HG02763 (cell line): Measurements from ENCODE around the gene ALG14.
"Not testable (repeated sequence)": the region's sequence is repeated elsewhere in the genome, so short reads cannot be mapped to it uniquely, and the experiment has no call there.

Source experiments
- ATAC-seq: cut with Tn5 transposase; IDR thresholded peaks from one replicate; pipeline ENCODE4 v1.9.1; 2021; ENCODE audit warnings: mild to moderate bottlenecking, moderate library complexity; ENCODE audit not compliant: unreplicated experiment

ALG14 gene

DNA sequence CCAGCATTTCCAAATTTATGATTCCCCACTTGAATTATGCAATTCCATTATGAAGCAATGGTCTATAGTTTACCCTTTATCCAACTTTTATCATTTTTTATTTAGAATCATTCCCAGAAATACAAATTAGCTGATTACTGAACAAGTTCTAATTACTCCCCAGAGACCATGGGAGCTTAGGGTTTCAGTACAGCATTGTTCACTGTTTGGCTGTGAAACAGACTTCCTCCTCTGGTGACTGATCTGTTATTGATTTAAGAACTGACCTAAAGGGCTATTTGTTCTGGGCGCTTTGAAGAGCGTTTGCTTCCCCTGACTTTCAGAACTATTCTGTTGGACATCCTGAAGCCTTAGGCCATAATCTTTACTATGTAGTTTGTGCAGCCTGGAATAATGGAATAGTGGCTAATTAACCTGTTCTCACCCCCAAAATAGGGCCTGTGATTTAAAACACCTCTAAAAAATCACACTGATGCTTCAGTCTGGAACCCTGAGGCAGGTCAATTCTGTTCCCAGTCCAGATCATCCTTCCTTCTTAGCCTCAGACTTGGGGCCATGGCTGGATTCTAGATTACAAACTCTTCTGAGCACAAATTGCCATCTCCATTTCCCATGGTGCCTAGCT lies 58.7 kb downstream of the ALG14 start:
- no peak for ATAC-seq

DNA sequence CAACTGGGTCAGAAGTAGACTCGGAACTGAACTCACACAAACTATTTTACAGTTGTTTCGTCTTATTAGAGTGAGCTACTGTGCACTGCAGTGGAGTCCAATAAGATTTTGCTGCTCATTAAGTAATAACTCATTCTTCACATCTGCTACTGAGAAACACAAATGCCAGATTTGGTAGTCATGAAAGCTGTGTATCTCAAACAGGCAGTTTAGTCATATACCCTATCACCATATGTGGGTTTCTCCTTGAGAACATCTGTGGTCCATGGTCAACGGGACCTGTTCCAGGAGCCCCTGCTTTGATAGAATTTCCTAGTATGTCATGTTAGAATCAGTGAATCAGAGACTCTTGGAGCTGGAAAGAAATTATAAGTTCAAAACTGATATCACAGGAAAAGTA lies 60.4 kb downstream of the ALG14 start:
- ATAC-seq, result no peak

DNA sequence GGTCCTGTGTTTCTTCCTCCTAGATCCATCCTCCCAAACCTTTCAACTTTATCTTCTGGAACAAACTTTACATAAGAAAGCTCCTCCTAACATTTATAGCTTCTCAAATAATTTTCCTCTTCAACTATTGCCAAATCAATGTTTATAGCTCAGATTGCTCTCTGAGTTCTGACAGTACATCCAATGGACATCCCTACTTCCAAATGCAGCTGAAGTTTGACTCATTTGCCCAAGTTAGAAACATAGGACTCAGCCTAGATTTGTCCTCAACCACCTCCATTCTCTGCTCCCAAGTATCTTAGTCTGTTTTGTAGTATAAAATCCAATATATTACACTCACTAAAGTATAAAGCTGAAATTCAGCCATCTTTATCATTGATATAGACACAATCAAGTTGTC lies 62.6 kb downstream of the ALG14 start:
- no peak for ATAC-seq

DNA sequence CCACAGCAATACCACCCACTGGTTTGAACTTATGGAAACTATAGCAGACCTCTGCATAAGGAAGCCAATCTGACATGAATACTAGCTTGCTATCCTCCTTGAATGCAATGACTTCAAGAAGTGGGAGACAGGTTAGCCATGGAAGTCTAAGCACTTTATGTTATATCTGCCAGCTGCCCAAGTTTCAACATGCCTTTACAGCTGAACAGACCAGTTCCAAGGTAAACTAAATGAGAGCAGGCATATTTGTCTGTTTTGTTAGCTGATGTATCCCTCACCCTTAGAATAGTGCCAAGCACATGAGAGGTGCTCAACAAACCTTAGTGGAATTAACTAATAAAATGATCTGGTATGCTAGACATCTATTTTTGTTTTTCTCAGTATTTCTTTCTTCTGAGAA lies 65.1 kb downstream of the ALG14 start:
- ATAC-seq, result no peak

DNA sequence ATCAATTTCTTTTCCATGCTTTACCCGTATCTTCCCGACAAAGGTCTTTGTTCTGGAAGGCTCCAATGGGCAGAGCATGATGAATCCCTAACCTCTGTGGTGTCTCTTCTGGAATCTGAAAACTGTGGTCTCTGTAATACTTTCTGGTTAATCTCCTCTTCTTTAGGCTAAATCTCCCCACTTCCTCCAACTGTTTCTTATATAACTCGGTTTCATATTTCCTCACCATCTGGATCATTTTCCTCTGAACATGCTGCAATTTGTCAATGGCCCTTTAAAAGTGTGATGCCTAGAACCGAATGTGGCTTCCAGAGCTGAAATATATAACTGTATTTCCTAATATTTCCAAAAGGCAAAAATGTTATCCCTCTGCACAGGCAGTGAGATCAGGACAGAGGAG lies 66.1 kb downstream of the ALG14 start:
- no peak for ATAC-seq

DNA sequence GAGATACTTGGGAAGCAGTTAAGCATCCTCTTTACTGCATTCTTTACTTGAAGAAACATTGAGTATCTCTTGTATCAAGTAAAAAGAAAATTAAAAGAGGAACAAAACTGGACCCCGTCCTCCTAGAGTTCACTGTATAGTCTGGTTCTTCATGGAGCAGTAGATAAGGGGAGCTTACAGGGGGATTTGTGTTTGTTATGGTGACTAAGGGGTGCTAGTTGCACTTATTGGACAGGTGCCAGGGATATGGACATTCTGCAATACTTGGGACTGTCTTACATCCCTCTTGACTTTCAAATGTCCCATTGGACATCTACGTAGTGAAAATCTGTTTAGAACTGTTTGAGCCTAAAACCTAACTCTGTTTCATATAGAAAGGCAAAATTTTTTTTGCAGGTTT lies 67.2 kb downstream of the ALG14 start:
- ATAC-seq, result no peak

DNA sequence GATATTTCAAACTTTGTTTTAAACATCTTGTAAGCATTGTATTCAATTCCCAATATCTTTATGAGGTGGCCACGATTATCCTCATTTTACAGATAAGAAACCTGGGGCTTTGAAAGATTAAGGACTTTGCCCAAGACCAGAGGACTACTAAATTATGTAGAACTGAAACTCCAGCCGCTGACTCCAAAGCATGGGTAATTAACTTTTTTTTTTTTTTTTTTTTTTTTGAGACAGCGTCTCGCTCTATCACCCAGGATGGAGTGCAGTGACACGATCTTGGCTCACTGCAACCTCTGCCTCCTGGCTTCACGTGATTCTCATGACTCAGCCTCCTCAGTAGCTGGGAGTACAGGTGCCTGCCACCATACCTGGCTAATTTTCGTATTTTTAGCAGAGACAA lies 68.7 kb downstream of the ALG14 start:
- no peak for ATAC-seq

DNA sequence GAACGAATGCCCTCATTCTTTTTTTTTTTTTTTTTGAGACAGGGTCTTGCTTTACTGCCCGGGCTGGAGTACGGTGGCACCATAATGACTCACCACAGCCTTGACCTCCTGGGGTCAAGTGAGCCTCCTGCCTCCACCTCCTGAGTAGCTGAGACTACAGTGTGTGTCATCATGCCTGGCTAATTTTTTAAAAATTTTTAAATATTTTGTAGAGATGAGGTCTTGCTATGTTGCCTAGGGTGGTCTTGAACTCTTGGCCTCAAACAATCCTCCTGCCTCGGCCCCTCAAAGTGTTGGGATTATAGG lies 69.4 kb downstream of the ALG14 start:
- ATAC-seq, result no peak

DNA sequence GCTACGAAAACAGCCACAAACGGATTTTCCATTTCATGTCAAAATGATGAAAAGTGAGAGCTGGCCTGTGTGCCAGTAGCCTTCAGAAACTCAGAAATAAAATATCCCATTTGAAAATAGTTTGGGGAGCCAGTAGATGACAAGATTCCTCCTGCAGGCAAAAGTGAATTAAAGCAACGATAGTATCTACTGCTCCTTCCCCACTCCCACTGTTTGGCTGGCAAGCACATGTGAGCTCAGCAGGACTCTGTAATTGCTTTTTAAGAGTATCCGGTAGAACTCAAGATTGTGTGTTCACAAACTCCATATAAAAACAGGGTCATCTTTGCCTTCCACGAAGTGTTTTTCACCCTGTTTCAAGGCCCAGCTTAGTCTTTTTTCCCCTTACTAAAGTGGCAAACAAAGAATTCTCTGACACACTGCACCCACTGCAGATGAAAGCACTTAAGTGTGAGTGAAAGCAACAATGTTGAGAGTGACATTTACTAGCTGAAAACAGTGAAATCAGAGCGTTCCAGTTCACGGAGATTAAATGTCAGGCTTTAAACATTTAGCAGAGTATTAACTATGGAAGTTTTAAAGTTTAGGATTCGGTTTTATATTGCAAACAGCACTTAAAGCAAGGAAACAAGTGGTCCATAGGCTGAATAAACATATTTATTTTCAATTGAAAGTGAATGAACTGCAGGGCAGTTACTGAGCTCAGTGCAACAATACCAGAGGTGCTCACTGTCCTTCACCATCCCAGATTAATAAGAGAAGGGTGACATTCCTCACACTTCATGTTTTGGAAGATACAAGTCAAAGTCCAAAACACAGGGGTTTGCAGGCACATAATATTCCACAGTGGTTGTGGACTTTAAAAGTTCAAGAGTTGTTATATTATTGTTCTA lies 70.0 kb downstream of the ALG14 start:
- no peak for ATAC-seq

DNA sequence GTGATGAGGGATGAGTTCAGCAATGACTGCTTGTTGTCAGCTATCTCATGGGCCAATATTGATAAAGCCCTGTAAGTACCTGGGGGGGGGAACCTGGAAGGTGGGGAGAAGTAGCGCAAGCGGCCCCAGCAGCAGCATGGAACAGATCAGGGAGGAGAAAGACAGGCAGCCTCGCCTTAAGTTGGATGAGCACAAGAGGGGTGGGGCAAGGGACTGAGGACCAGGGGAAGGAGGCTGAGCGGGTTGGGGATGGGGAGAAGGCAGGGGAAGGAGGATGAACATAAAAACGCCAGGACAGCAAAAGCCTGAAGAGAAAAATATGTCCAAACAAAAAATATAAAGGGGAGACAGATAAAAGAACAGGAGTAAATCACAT lies 70.6 kb downstream of the ALG14 start:
- ATAC-seq, result no peak

DNA sequence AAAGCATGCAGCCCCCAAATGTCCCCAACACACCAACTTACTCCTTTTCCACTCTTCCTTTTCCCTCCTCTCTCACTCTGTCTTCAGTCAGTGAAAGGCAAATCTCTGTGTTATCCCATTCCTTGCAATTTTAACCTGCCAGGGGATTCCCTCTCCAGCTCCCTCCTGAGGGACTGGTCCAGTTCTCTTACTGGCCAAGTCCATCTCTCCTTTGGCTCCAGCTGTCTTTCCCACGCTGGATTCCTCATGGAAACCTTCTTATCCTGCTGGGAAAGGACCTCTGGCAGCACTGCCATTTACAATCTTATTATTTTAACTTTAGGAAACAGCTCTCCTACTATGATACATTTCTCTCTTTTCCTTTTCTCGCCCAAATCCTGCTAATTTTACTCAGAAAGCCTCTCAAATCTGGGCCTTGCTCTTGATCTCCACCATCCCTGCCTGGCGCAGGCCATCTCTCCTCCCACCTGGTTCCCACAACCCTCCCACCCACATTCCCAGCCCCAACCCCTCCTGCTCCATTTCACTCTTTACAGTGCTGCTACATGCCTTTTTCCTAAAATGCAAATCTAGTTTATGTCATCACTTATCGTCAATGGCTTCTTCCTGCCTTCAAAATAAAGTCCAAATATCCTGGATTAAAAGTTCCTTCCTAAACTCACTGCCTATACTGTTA lies 73.2 kb downstream of the ALG14 start:
- ATAC-seq, result no peak

DNA sequence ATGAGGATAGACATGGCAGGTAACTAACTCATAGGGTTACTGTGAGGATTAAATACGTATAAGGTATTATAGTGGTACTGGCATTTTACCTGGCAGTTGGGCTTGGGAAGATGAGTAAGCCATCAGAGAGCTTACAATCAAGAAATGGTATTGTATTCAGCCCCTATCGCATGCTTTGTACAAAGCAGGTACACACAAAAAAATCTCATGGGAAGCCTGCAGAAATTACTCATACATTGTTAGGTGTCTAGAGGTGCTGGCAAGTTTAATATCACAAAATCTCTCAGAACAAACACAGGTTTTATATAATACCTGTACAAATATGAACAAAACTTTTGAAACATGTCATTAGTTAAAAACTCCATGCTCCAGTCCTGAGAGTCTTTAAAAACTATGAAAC lies 74.0 kb downstream of the ALG14 start:
- ATAC-seq, result no peak

DNA sequence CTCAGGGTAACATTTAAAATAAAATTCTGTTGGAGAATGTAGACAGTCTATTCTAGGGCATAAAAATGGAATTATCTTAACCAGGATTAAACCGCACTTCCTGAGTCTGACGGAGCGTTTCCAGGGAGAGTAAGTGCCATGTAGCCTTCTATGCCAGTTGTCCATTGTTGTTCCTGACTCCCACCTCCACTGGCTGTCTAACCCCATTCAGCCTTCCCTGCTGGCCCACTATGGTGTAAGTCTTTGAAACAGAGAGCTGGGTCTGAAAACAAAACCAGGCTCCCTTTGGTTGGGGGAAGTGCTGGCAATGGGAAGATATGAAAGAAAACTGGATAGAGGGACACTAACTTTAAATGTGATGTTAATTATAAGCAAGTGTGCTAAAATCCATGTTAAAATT lies 74.6 kb downstream of the ALG14 start:
- no peak for ATAC-seq

DNA sequence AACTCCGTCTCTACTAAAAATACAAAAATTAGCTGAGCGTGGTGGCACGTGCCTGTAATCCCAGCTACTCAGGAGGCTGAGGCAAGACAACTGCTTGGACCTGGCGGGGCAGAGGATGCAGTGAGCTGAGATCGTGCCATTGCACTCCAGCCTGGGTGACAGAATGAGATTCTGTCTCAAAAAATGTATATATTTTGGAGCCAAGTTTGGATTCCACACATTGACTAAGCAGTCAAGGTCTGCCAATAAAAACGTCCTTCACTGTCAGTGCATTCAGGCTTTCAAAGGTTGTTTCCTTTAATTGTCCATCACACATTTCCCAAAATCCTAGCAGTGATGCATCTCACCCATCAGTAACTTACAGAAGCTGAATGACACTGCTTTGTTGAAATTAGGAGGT lies 77.2 kb downstream of the ALG14 start:
- ATAC-seq, result not testable (repeated sequence)

DNA sequence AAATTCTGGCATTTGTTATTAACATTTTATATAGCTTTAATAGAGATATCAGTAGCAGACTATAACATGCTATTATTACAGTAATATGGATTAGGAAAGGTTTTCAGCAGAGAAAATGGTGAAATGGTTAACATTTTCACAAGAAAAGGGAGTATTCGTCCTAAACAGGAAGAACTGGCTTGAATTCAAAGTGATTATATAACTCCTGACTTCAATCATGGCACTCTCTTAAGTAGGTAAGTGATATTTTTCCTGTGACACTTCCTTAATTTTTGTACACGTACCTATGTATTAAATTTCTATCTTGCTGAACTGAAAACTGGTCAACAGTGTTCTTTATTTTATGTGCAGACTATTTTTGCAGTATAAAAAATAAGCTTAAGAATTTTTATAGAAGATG lies 77.9 kb downstream of the ALG14 start:
- ATAC-seq, result no peak

DNA sequence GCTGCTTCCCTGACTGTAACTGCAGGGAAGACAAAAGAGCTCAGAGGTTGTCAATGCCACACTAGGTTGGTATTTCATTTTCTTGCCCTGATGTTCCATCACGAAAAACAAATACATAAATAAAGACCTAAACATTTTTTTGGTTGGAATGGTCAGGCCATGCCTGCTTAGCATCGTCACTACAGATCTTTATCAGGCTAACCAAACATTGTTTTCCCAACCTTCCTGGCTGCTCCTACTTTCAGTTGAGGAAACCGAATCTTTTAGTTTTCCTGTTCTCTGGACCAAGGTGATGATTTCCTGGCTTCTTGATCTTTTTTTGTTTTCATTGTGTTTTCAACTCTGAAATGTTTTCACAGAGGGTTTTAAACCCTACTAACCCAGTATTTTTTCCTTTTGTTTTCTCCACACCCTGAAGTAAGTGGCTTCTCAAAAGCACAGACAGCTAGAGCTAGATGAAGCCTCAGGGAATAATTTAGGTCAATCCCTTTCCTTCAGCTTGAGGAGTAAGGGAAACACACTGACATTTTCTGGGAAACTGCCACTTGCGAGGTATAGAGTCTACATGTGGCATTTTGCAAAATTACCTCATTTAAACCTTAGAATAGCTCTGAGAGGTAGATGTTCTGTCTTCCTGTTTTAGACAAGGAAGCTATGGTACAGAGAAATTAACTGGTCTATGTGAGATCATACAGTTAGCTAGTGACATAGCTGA lies 78.7 kb downstream of the ALG14 start:
- no peak for ATAC-seq

DNA sequence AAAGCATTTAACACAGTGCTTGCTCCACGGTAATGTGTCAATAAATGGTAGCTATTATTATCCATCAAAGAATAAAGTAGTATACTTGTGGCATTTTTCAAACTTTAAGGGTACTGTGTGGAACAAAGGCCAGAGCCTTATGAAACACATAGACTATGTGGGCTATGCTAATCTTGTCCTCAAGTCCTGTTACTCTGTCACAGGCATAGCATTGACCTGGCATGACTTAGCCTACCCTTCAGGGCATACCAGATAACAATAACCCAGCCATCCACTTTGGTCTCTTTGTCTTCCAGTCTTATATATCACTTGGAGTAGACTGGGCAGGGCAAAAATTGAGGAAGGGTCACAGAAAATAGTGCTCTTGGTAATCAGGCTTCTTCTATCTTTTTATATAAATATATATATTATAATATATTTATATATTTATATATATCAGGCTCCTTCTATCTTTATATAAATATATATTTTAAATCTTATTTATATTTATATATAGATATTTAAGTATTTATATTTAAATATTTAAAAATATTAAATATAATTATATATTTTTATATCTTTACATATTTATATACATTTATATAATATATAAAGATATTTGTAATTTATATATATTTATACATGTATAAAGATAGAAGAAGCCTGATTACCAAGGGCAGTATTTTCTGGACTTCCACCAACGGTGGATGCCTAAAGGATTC lies 79.7 kb downstream of the ALG14 start:
- ATAC-seq, result no peak

DNA sequence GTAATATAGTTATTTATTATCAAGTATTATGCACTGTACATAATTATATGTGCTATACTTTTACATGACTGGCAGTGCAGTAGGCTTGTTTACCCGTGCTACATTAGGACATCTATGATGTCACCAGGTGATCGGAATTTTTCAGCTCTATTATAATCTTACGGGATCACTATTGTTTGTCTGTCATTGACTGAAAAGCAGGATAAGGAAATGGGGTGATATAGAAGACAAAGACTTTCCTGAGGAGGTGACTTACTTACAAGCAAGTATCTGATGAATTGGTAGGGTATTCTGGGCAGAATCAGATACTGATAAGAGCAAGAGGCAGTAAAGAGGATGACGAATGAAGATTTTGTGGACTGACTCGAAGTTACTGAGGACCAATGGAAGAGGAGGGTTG lies 80.6 kb downstream of the ALG14 start:
- no peak for ATAC-seq

DNA sequence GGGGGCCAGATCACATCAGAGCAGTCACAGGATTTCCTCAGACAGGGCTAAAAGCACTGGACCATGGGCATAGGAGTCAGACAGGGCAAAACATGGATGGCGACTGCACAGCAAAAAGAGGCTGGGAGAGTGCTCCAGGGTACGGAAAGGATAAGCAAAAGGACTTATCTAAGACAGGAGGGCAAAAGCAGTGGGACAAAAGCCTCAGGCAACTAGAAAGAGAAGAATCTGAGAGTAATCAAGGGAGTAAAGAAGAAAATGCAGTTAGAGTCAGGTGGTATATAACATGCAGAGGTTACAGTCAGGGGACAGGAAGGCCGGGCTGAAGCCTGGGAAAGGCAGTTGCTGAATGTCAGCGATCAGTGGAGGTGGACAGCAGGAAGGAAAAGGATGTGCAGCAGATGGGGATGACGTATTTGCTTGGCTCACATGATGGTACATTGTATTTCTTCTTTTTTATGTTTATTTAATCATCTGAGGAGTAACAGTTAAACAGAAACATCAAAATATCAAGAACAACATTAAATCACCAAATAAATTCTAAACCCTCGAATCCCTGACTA lies 82.8 kb downstream of the ALG14 start:
- no peak for ATAC-seq

DNA sequence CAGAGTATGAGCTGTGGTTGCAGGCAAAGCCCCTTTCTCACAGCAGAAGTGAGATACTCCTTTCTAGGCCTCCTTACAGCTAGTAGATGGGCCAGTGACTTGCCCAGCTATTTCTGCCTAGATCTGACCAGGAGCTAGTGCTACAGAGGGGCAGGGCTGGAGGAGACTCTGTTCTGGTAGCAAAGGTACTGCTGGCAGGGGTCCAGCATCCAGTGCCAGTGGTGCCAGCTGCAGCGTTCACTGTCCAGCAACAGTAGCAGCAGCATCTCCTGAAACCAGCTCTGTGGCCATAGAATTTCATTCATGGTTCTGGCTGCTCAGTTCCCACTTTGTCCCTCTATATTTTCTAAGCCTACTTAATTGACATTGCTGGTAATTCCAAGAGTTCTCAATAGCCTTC lies 83.4 kb downstream of the ALG14 start:
- ATAC-seq, result no peak

DNA sequence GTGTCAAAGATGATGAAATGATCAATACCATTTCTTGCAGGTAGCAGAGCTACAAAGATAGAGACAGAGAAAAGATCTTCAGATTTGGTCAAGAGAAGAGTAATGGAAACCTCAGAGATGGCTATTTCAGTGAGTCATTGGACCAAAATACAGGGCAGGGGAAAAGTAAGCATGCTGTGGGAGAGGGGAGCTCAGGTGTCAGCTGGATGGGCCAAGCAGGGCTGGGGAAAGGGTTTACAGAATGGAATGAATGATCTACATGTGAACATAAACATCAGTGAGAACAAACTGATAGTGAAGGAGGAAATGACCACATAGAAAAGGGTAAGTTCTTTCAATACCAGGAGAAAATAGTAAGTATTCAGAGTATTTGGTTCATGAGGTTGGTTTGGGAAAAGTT lies 84.4 kb downstream of the ALG14 start:
- no peak for ATAC-seq
